NCI-H1105 treated with DMSO at 0.1 percent for 48 hours (cell line): Measurements from ENCODE around the gene TRIP4.

Experiments used
- DNase-seq: peaks from one replicate; lab custom pipeline; 2025; lab: John Stamatoyannopoulos, UW

TRIP4 gene

GRCh38 chr15:64447536-64448315, 60.1 kb downstream of the TRIP4 start:
- DNase-seq: no peak

GRCh38 chr15:64452988-64453688, 65.5 kb downstream of the TRIP4 start:
- peak; percentile 97 for DNase-seq

- DNase-seq: no peak
These were observed 66.0 kb downstream of the TRIP4 start for GRCh38 chr15:64453689-64454037.

GRCh38 chr15:64454282-64454681, 66.6 kb downstream of the TRIP4 start:
- DNase-seq: no peak

- DNase-seq: no peak
These were observed 68.3 kb downstream of the TRIP4 start for GRCh38 chr15:64455961-64456371.

- no peak for DNase-seq
These were observed 69.0 kb downstream of the TRIP4 start for GRCh38 chr15:64456634-64457108.

- no peak for DNase-seq
These were observed 71.6 kb downstream of the TRIP4 start for GRCh38 chr15:64459066-64459781.

- peak; percentile 91 for DNase-seq
These were observed 72.6 kb downstream of the TRIP4 start, which contains the start of gene ZNF609 for GRCh38 chr15:64460206-64460723. Gene ZNF609 (plus strand): TSS chr15:64460578. CDS start chr15:64499420, 38,842 bp downstream.

GRCh38 chr15:64460724-64461720, 73.4 kb downstream of the TRIP4 start:
- DNase-seq: peak; percentile 81

- DNase-seq: peak; percentile 67
These were observed 74.1 kb downstream of the TRIP4 start for GRCh38 chr15:64461721-64462162.

GRCh38 chr15:64462492-64462891, 74.9 kb downstream of the TRIP4 start:
- no peak for DNase-seq

GRCh38 chr15:64464276-64465005, 76.8 kb downstream of the TRIP4 start:
- peak; percentile 99 for DNase-seq

GRCh38 chr15:64466408-64467141, 78.9 kb downstream of the TRIP4 start:
- DNase-seq: peak; percentile 50

- DNase-seq: no peak
These were observed 84.5 kb downstream of the TRIP4 start for GRCh38 chr15:64472161-64472560.

GRCh38 chr15:64474846-64475245, 87.2 kb downstream of the TRIP4 start:
- DNase-seq: no peak

- no peak for DNase-seq
These were observed 88.9 kb downstream of the TRIP4 start for GRCh38 chr15:64476550-64476949.

GRCh38 chr15:64478863-64479262, 91.2 kb downstream of the TRIP4 start:
- no peak for DNase-seq

- DNase-seq: no peak
These were observed 93.3 kb downstream of the TRIP4 start for GRCh38 chr15:64480891-64481290.

GRCh38 chr15:64483749-64484148, 96.1 kb downstream of the TRIP4 start:
- DNase-seq: no peak

- DNase-seq: no peak
These were observed 98.2 kb downstream of the TRIP4 start for GRCh38 chr15:64485796-64486195.
